ENCODE data around the gene LTBR. TPM values are rescaled to one million over a fixed set of nuclear protein-coding genes. Genes with fewer than 3 reads are reported as not detected.

Gene LTBR
- total and polyA plus RNA-seq, 10 of the 15 experiments (the other 5 are each of a cell fraction or from before 2014, with no cell fraction given): 0.24 to 0.44 TPM; not detected in 8

DNA sequence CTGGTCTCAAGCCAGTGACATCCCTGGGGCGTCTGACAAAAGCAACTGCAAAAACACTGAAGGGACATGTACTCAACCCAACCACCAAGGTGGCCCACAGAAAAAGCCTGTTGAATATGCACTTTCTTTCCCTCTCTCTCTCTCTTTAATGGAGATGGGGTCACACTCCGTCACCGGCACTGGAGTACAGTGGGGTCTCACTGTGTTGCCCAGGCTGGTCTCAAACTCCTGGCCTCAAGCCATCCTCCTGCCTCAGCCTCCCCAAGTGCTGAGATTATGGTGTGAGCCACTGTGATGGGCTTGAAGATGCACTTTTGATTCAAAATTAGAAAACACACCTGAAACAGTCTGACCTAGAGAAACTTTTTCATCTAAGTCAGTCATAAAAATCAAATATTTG is 53.6 kb downstream of the LTBR start:
- BruUV-seq (replicated peaks): no TSS peak
- Histone ChIP-seq H3K4me3 (no peak overlapping the region), H3K27me3 (replicated peaks in 1 of 2; ENCODE audit: control insufficient read depth in 2 of 2, insufficient read depth in 2 of 2, low read length in 1 of 2) (no peaks in the 10 kb centered on the region), H3K4me2 (ENCODE audit: control insufficient read depth, insufficient read depth) (no peak overlapping the region), H3K9me3 (replicated peaks; ENCODE audit: control insufficient read depth, insufficient read depth, low read length) (no peaks in the 10 kb centered on the region), H3K79me2 (ENCODE audit: control insufficient read depth, insufficient read depth, low read length) (peaks cover 7% of the 10 kb centered on the region), H3K9ac (ENCODE audit: control insufficient read depth, insufficient read depth, low read length) (no peak overlapping the region), H3K36me3 (ENCODE audit: control insufficient read depth in 2 of 2, insufficient read depth in 2 of 2, low read length in 1 of 2) (no peaks in the 10 kb centered on the region), H4K20me1 (ENCODE audit: control insufficient read depth, insufficient read depth) (no peaks in the 10 kb centered on the region), H3K27ac (ENCODE audit: control insufficient read depth, insufficient read depth) (no peak overlapping the region), H2AFZ (ENCODE audit: control insufficient read depth, low read depth, low read length) (no peak overlapping the region), H3K4me1 (ENCODE audit: control insufficient read depth, insufficient read depth, low read length) (peaks cover 42% of the 10 kb centered on the region)
- intact Hi-C loops (cut with micrococcal nuclease; ENCODE audit: unreplicated experiment) (no loop called here), in situ Hi-C loops (cut with MboI) (no loop called here)
- no peak for ATAC-seq
- 94% methylated on average over 3 of the region's 3 CpGs for WGBS (ENCODE audit: insufficient coverage, insufficient replicate concordance, low lambda C conversion rate, missing lambda C conversion rate)
- RAD21 ChIA-PET (ENCODE audit: unreplicated experiment): interaction anchor here (17.1 kb wide), 1 partner anchor 25 kb away, joined by 319 read pairs; no protein-coding TSS in a partner anchor
- DNase-seq (ENCODE audit: low read depth, low spot score): no peak
- CTCF ChIA-PET: interaction anchor here (1.2 kb wide), 1 partner anchor 34 kb away, joined by 4 read pairs; the partner anchor contains the start of gene VAMP1
- POLR2A ChIA-PET: interaction anchor here (17.5 kb wide), 1 partner anchor 24 kb away, joined by 384 read pairs; no protein-coding TSS in a partner anchor
- no peak for FAIRE-seq
- SMC1A ChIA-PET (ENCODE audit: uncharacterized antibody, unreplicated experiment): interaction anchor here (1.3 to 1.8 kb wide), 3 partner anchors 9 to 24 kb away, joined by 5 to 7 read pairs (median 5); partner anchors contain the start of gene TAPBPL
- TF ChIP-seq JUNB (IDR thresholded peaks at IDR 0.05) (no peak), PAX8 (IDR thresholded peaks at IDR 0.05) (no peak), NFXL1 (IDR thresholded peaks at IDR 0.05; ENCODE audit: borderline replicate concordance) (no peak)

DNA sequence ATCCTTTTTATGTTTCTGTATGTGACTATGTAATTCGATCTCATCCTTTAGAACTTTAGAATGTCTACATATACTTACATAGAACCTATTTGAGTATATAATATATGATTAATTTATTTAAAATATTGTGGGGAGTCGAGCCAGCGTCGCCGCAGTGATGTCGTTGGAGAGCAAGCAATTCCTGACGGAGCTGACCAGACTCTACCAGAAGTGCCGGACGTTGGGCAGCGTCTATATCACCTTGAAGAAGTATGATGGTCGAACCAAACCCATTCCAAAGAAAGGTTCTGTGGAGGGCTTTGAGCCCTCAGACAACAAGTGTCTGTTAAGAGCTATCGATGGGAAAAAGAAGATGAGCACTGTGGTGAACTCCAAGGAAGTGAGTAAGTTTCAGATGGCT is 54.4 kb downstream of the LTBR start:
- Histone ChIP-seq H3K36me3 (ENCODE audit: control insufficient read depth in 2 of 2, insufficient read depth in 2 of 2, low read length in 1 of 2) (no peaks in the 10 kb centered on the region), H4K20me1 (ENCODE audit: control insufficient read depth, insufficient read depth) (no peaks in the 10 kb centered on the region), H3K79me2 (ENCODE audit: control insufficient read depth, insufficient read depth, low read length) (peaks cover 15% of the 10 kb centered on the region), H3K9me3 (replicated peaks; ENCODE audit: control insufficient read depth, insufficient read depth, low read length) (no peaks in the 10 kb centered on the region), H3K4me1 (ENCODE audit: control insufficient read depth, insufficient read depth, low read length) (peaks cover 42% of the 10 kb centered on the region), H3K4me3 (no peak overlapping the region), H3K9ac (ENCODE audit: control insufficient read depth, insufficient read depth, low read length) (no peak overlapping the region), H3K27me3 (replicated peaks in 1 of 2; ENCODE audit: control insufficient read depth in 2 of 2, insufficient read depth in 2 of 2, low read length in 1 of 2) (no peaks in the 10 kb centered on the region), H3K4me2 (ENCODE audit: control insufficient read depth, insufficient read depth) (no peak overlapping the region), H2AFZ (ENCODE audit: control insufficient read depth, low read depth, low read length) (no peak overlapping the region), H3K27ac (ENCODE audit: control insufficient read depth, insufficient read depth) (no peak overlapping the region)
- FAIRE-seq (no peak), ATAC-seq (no peak), DNase-seq (ENCODE audit: low read depth, low spot score) (no peak)
- BruUV-seq (replicated peaks): no TSS peak
- WGBS (ENCODE audit: insufficient coverage, insufficient replicate concordance, low lambda C conversion rate, missing lambda C conversion rate): over 99% methylated on average over 12 of the region's 12 CpGs
- ChIA-PET CTCF (interaction anchor here (0.9 to 2.7 kb wide), 4 partner anchors 14 to 112 kb away, joined by 4 to 19 read pairs (median 4); partner anchors contain the start of gene VAMP1), SMC1A (ENCODE audit: uncharacterized antibody, unreplicated experiment) (interaction anchor here (0.7 to 9.8 kb wide), 9 partner anchors 8 to 133 kb away, joined by 3 to 147 read pairs (median 5); partner anchors contain the start of gene TAPBPL), RAD21 (ENCODE audit: unreplicated experiment) (interaction anchor here (1.1 to 17.1 kb wide), 4 partner anchors 10 to 99 kb away, joined by 6 to 319 read pairs (median 6); no protein-coding TSS in a partner anchor), POLR2A (interaction anchor here (0.7 to 17.5 kb wide), 5 partner anchors 13 to 170 kb away, joined by 3 to 384 read pairs (median 3); partner anchors contain the start of genes TAPBPL and VAMP1)
- intact Hi-C loops (cut with micrococcal nuclease; ENCODE audit: unreplicated experiment) (no loop called here), in situ Hi-C loops (cut with MboI) (no loop called here)
- TF ChIP-seq SPI1 (IDR thresholded peaks at IDR 0.05; ENCODE audit: borderline replicate concordance, insufficient read depth, low read depth, low read length) (no peak), RUNX3 (IDR thresholded peaks at IDR 0.05; ENCODE audit: low read length) (0 out of 2 replicates have a peak, but pooled peaks have one; percentile 22)

Data from GM12878 (cell line).